ENCODE results near the gene PDK2.

GRCh38 chr17:50114401-50114800 is 19.2 kb downstream of the PDK2 start:
- TF ChIP-seq, protein P1, sequence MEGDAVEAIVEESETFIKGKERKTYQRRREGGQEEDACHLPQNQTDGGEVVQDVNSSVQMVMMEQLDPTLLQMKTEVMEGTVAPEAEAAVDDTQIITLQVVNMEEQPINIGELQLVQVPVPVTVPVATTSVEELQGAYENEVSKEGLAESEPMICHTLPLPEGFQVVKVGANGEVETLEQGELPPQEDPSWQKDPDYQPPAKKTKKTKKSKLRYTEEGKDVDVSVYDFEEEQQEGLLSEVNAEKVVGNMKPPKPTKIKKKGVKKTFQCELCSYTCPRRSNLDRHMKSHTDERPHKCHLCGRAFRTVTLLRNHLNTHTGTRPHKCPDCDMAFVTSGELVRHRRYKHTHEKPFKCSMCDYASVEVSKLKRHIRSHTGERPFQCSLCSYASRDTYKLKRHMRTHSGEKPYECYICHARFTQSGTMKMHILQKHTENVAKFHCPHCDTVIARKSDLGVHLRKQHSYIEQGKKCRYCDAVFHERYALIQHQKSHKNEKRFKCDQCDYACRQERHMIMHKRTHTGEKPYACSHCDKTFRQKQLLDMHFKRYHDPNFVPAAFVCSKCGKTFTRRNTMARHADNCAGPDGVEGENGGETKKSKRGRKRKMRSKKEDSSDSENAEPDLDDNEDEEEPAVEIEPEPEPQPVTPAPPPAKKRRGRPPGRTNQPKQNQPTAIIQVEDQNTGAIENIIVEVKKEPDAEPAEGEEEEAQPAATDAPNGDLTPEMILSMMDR (IDR thresholded peaks at IDR 0.05; ENCODE audit: low read length) = no peak
- no peak for TF ChIP-seq EZH2 (optimal IDR thresholded peaks at IDR 0.05; ENCODE audit: low read depth, low read length)
- no peak for TF ChIP-seq EZH2phosphoT487 (IDR thresholded peaks at IDR 0.05; ENCODE audit: low read length)
